Neural cell (in vitro differentiated cells): ENCODE data around the gene CIRBP. TPM values are rescaled to one million over a fixed set of nuclear protein-coding genes. Genes with fewer than 3 reads are reported as not detected.

ENCODE experiments used
- H2AFZ ChIP-seq: fragments of 200-600, 300-800 bp; sonication (generic), shearing (Covaris generic); 2 replicates; pipeline ENCODE4 v1.6.0; 2014; ENCODE audit warnings: low read depth, mild to moderate bottlenecking, antibody characterized with exemption, low read length, moderate library complexity
- H3F3A ChIP-seq: fragments of 200-600 bp; shearing (Covaris generic); 2 replicates; pipeline ENCODE4 v1.6.1; 2016; ENCODE audit warnings: mild to moderate bottlenecking, moderate library complexity, mixed read lengths, antibody characterized with exemption, low read length; ENCODE audit not compliant: insufficient read depth, poor library complexity, severe bottlenecking
- H3K27ac ChIP-seq: fragments of 200-600, 300-800 bp; sonication (generic), shearing (Covaris generic); 2 replicates; pipeline ENCODE4 v1.5.1; 2014; ENCODE audit warnings: mild to moderate bottlenecking, low read length, moderate library complexity
- H3K27me3 ChIP-seq: fragments of 300-800, 200-600 bp; sonication (generic), shearing (Covaris generic); 2 replicates; pipeline ENCODE4 v1.6.0; 2014; ENCODE audit warnings: mild to moderate bottlenecking, low read depth, low read length, moderate library complexity; ENCODE audit not compliant: insufficient read depth
- H3K36me3 ChIP-seq: fragments of 300-800, 200-600 bp; sonication (generic), shearing (Covaris generic); 2 replicates; pipeline ENCODE4 v1.5.1; 2014; ENCODE audit warnings: mild to moderate bottlenecking, antibody characterized with exemption, low read length, moderate library complexity; ENCODE audit not compliant: insufficient read depth
- H3K4me2 ChIP-seq: fragments of 300-800, 200-600 bp; sonication (generic), shearing (Covaris generic); 2 replicates; pipeline ENCODE4 v1.6.0; 2014; ENCODE audit warnings: mild to moderate bottlenecking, low read length
- H3K4me3 ChIP-seq: fragments of 300-800, 200-600 bp; sonication (generic), shearing (Covaris generic); 2 replicates; pipeline ENCODE4 v1.5.1; 2014; ENCODE audit warnings: mild to moderate bottlenecking, low read length, moderate library complexity
- H3K79me2 ChIP-seq: fragments of 200-600 bp; shearing (Covaris generic); replicated peaks from 2 replicates; pipeline ENCODE4 v1.6.0; 2014; ENCODE audit warnings: mild to moderate bottlenecking, low read length, moderate library complexity; ENCODE audit not compliant: insufficient read depth
- H3K9ac ChIP-seq: fragments of 300-800, 200-600 bp; sonication (generic), shearing (Covaris generic); 2 replicates; pipeline ENCODE4 v1.6.1; 2016; ENCODE audit warnings: mild to moderate bottlenecking, low read length, mixed read lengths
- H3K9me2 ChIP-seq: fragments of 200-600 bp; shearing (Covaris generic); 2 replicates; pipeline ENCODE4 v1.6.1; 2016; ENCODE audit warnings: mild to moderate bottlenecking, low read length, mixed read lengths; ENCODE audit not compliant: insufficient read depth
- H3K9me3 ChIP-seq: fragments of 200-600, 300-800 bp; sonication (generic), shearing (Covaris generic); 2 replicates; pipeline ENCODE4 v1.6.1; 2016; ENCODE audit warnings: mild to moderate bottlenecking, mixed run types, low read length, moderate library complexity, mixed read lengths
- H4K20me1 ChIP-seq: fragments of 200-600 bp; shearing (Covaris generic); 2 replicates; pipeline ENCODE4 v1.6.1; 2016; ENCODE audit warnings: mild to moderate bottlenecking, mixed run types; ENCODE audit not compliant: insufficient read depth
- CTCF ChIP-seq: fragments of 450-650 bp; IDR thresholded peaks from 2 replicates; pipeline ENCODE4 v1.5.1; 2014; ENCODE audit warnings: antibody characterized with exemption, mild to moderate bottlenecking, moderate library complexity; ENCODE audit not compliant: poor library complexity, severe bottlenecking
- EP300 ChIP-seq: fragments of 450-650 bp; conservative IDR thresholded peaks from 2 replicates; pipeline ENCODE4 v1.6.1; 2014; ENCODE audit warnings: antibody characterized with exemption, mild to moderate bottlenecking, moderate library complexity; ENCODE audit not compliant: poor library complexity, severe bottlenecking
- EZH2 ChIP-seq: fragments of 200-600, 300-800 bp; shearing (Covaris generic), sonication (generic); IDR thresholded peaks from 2 replicates; pipeline ENCODE4 v1.6.1; 2014; ENCODE audit warnings: antibody characterized with exemption, low read length, borderline replicate concordance, mild to moderate bottlenecking; ENCODE audit not compliant: insufficient read depth, poor library complexity, severe bottlenecking
- MXI1 ChIP-seq: fragments of 450-650 bp; conservative IDR thresholded peaks from 2 replicates; pipeline ENCODE4 v1.6.1; 2014; ENCODE audit warnings: antibody characterized with exemption, mild to moderate bottlenecking; ENCODE audit not compliant: poor library complexity, severe bottlenecking
- POLR2AphosphoS5 ChIP-seq: IDR thresholded peaks from 2 replicates; pipeline ENCODE4 v1.6.1; 2012
- RAD21 ChIP-seq: fragments of 450-650 bp; conservative IDR thresholded peaks from 2 replicates; pipeline ENCODE4 v1.6.1; 2014; ENCODE audit warnings: antibody characterized with exemption, mild to moderate bottlenecking, moderate library complexity
- REST ChIP-seq: IDR thresholded peaks from 2 replicates; pipeline ENCODE4 v1.6.1; 2012; ENCODE audit warnings: borderline replicate concordance
- SMC3 ChIP-seq: fragments of 450-650 bp; conservative IDR thresholded peaks from 2 replicates; pipeline ENCODE4 v1.6.1; 2014; ENCODE audit warnings: antibody characterized with exemption, mild to moderate bottlenecking, moderate library complexity; ENCODE audit not compliant: poor library complexity
- TAF1 ChIP-seq: IDR thresholded peaks from 2 replicates; pipeline ENCODE4 v1.6.1; 2012; ENCODE audit warnings: low read depth
- polyA plus RNA-seq: library from polyadenylated mRNA; depleted of rRNA; stranded (reverse); fragments of >200 nt; gene quantifications from 2 replicates; pipeline ENCODE4 v1.2.3, GENCODE V29; 2014

Gene CIRBP
- polyA plus RNA-seq, 1 donor from 2014 or later = 1,663 TPM

DNA sequence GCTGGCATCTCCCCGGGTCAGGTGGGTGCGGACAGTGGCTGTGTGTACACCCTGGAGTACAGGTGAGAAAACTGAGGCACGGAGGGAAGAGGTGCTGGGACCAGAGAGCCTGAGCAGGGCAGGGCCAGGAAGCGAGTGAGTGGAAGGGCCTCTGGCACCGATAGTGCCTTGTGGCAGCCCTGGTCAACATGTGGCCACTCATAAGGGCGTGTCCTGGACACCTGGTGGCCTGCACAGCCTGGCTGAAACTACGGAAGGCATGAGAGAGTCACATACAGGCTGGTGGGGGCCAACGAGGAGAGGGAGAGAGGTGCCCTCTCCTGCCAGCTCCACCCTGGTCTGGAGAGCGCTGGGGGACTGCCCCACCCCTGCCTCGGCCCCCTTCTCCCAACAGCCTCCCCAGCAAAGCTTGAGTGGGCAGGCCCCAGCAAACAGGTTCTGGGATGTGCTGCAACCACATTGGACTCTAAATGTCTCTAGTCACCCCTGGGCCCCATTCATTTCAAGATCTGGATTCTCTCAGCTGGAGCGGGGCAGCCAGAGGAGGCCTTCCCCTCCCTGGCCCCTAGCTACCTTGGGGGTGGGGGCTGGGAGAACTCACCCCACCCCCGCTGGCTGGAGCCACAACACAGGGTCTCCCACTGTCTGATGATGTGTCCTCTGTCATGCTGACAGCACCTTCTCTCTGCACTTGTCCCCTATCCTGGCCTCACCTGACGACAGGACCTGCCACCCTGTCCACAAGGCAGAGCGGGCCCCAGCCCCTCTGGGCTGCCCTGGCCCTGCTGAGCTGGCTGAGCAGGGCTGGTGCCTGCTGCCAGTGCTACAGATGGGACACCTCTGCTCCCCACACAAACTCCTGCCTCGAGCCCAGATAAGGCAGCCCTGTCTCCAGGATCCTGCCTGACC, 37.1 kb upstream of the CIRBP start:
- H3K9me3 ChIP-seq = no peaks in the 10 kb centered on the region
- no peaks in the 10 kb centered on the region for H3K36me3 ChIP-seq
- H3K27ac ChIP-seq = no peak overlapping the region
- H3K4me3 ChIP-seq = no peak overlapping the region
- H2AFZ ChIP-seq = no peak overlapping the region
- H4K20me1 ChIP-seq = no peaks in the 10 kb centered on the region
- H3K9ac ChIP-seq = peak overlapping the region; percentile 5
- no peak for TF ChIP-seq EZH2
- TF ChIP-seq SMC3 = no peak
- no peak for TF ChIP-seq POLR2AphosphoS5
- H3F3A ChIP-seq = no peaks in the 10 kb centered on the region
- no peaks in the 10 kb centered on the region for H3K27me3 ChIP-seq
- H3K9me2 ChIP-seq = no peaks in the 10 kb centered on the region
- no peak overlapping the region for H3K4me2 ChIP-seq
- peaks cover 13% of the 10 kb centered on the region for H3K79me2 ChIP-seq

GRCh38 chr19:1232652-1233072, 36.5 kb upstream of the CIRBP start:
- H3K4me3 ChIP-seq = no peak overlapping the region
- H4K20me1 ChIP-seq = no peaks in the 10 kb centered on the region
- no peaks in the 10 kb centered on the region for H3K9me3 ChIP-seq
- no peak overlapping the region for H3K9ac ChIP-seq
- peaks cover 13% of the 10 kb centered on the region for H3K79me2 ChIP-seq
- H3K27ac ChIP-seq = no peak overlapping the region
- H3K36me3 ChIP-seq = no peaks in the 10 kb centered on the region
- H3K4me2 ChIP-seq = no peak overlapping the region
- H3K27me3 ChIP-seq = no peaks in the 10 kb centered on the region
- no peak overlapping the region for H2AFZ ChIP-seq
- TF ChIP-seq EZH2 = no peak
- TF ChIP-seq EP300 = no peak
- no peak for TF ChIP-seq TAF1
- no peak for TF ChIP-seq RAD21
- TF ChIP-seq REST = no peak
- TF ChIP-seq POLR2AphosphoS5 = no peak
- TF ChIP-seq SMC3 = no peak
- no peak for TF ChIP-seq MXI1
- TF ChIP-seq CTCF = no peak
- no peaks in the 10 kb centered on the region for H3F3A ChIP-seq
- H3K9me2 ChIP-seq = no peaks in the 10 kb centered on the region
